KOPT-K1 (cell line): ENCODE data around the gene SNX10.

Experiments used
- H3K27ac ChIP-seq: fragments of 200-600 bp; sonication (generic); 2 replicates; pipeline ENCODE4 v1.5.1; 2016; ENCODE audit warnings: antibody characterized with exemption, mild to moderate bottlenecking, low read depth, low read length; ENCODE audit not compliant: poor library complexity, severe bottlenecking
- H3K36me3 ChIP-seq: fragments of 200-600 bp; sonication (generic); 2 replicates; pipeline ENCODE4 v1.5.1; 2017; ENCODE audit warnings: antibody characterized with exemption, mild to moderate bottlenecking, low read length, moderate library complexity; ENCODE audit not compliant: insufficient read depth
- H3K9me3 ChIP-seq: fragments of 200-600 bp; sonication (generic); 2 replicates; pipeline ENCODE4 v1.5.1; 2017; ENCODE audit warnings: antibody characterized with exemption, low read length, mild to moderate bottlenecking; ENCODE audit not compliant: insufficient read depth, poor library complexity, severe bottlenecking

Gene SNX10

DNA sequence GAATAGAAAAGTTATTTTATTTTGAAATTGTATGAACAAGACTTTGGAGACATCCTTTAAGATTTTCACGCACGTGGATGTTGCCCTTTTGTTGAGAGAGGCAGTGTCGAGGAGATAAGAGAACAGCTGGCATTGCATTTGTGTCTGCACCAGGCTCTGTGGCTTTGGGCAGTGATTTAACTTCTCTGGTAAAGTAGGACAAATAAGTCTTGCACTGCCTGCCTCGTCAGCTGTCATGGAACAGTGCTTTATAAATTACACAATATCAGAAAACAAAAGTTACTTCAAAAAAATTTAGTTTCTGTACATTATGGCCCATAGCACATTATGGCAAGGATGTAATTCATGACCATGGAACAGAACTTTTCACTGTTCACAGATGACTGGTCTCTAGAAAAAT is 20.1 kb downstream of the SNX10 start:
- peaks cover 17% of the 10 kb centered on the region for H3K36me3 ChIP-seq
- H3K27ac ChIP-seq = no peak overlapping the region
- no peaks in the 10 kb centered on the region for H3K9me3 ChIP-seq

DNA sequence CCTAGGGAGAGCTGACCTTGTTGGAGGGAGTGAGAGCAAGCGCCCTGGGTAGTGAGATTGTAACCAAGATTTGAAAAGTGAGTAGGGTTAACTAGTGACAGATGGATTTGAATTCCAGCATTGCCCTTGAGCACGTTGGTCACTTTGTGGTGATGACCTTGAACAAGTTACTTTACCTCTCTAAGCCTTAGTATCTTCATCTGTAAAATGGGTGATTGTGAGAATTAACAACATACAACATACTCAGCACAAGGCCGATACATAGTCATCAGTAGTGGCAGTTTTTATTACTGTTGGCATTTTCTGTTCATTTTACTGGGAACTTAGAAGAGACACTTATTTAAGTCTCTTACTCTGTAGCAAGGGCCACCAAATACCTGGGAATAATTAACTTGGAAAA is 25.5 kb downstream of the SNX10 start:
- peaks cover 14% of the 10 kb centered on the region; the same call in 1 of the 2 replicates for H3K36me3 ChIP-seq
- no peaks in the 10 kb centered on the region for H3K9me3 ChIP-seq
- no peak overlapping the region for H3K27ac ChIP-seq

DNA sequence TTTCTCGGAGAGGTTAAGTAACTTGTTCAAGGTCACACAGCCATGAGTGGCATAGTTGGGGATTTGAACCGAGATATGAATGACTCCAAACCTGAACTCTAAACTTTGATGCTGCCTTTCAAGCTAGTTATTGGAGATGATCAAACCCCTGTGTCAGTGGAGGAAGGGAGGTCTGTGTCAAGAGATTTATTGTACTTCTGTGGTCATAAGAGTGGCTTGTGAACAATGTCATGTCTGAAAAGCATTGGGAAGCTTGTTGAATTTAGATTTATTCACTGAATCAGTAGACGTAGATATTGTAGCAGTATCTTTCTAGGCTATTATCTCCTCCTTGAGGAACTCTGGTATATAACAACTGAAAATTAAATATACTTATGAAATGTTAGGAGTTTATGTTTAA is 27.3 kb downstream of the SNX10 start:
- H3K27ac ChIP-seq = no peak overlapping the region
- no peaks in the 10 kb centered on the region for H3K9me3 ChIP-seq
- peaks cover 14% of the 10 kb centered on the region; the same call in 1 of the 2 replicates for H3K36me3 ChIP-seq

DNA sequence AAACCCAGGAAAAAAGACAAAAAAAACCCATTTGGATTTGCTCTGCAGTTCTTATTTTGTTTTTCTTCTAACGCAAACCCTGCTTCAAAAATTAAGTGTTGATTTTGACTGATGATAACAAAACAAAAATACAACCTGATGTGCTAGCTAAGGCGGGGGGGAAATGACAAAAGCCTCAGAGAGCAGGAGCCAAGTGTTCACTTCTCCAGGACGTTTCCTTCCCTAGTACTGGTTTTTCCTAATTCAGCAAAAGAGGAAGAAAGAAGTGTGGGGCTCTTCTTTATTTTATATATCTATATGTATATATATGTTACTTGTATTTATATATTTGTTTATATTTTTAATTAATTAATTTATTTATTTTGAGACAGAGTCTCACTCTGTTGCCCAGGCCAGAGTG is 28.0 kb downstream of the SNX10 start:
- Histone ChIP-seq H3K36me3 (peaks cover 14% of the 10 kb centered on the region; the same call in 1 of the 2 replicates), H3K9me3 (no peaks in the 10 kb centered on the region), H3K27ac (no peak overlapping the region)

DNA sequence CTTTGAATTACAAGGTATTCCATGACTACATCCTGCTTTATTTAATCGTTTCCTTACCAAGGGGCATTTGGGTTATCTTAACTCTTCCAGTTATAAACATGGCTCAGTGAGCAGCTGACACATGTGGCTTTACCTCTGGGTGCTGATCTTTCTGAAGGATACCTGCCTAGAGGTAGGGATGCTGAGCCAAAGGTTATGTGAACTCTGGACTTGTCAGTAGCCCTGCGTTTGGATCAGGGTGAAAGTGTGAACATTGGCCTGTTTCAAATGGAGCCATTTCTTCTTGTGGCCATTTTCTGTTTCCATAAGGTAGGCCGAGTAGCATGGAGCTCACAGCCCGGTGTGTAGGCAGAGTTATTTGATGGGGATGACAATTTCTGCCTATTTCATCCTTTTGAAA is 29.2 kb downstream of the SNX10 start:
- Histone ChIP-seq H3K36me3 (peaks cover 14% of the 10 kb centered on the region; the same call in 1 of the 2 replicates), H3K27ac (no peak overlapping the region), H3K9me3 (no peaks in the 10 kb centered on the region)

DNA sequence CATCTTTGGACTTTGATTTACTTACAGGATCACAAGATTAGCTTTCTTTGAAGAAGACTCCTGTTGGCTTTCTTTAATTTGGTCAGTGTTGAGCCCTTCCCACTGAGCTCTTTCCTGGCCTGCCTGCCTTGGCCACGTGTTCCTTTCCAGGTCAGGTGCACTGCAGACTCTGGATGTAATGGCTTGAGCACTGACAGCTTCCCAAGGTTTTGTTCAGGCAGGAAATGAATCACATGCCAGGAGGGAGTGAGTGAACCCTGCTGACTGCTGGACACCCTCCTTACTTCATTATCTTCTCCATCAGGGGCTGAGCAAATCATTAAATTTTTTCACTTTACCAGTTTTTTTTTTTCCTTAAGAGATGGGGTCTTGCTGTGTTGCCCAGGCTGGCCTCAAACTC is 29.8 kb downstream of the SNX10 start:
- Histone ChIP-seq H3K36me3 (peaks cover 14% of the 10 kb centered on the region; the same call in 1 of the 2 replicates), H3K9me3 (no peaks in the 10 kb centered on the region), H3K27ac (no peak overlapping the region)

DNA sequence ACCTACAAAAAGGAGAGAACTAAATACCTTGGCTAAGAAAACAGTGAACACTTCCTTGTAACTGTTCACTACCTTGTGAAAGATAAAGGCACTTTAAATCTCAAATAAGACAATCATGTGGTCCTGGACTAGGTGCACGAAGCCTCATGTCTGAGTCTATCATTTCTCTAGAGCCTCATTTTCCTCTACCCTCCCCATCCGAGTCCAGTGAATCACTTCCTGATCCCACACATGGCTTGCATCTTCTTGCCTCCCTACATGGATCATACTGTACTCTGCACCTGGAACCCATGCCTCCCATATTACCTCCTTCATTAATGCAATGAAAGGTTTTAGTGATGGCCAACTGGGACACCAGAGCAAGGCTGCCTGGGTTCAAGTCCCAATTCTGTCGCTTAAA is 34.5 kb downstream of the SNX10 start:
- Histone ChIP-seq H3K27ac (no peak overlapping the region), H3K9me3 (no peaks in the 10 kb centered on the region), H3K36me3 (peaks cover 5% of the 10 kb centered on the region; the same call in 1 of the 2 replicates)

DNA sequence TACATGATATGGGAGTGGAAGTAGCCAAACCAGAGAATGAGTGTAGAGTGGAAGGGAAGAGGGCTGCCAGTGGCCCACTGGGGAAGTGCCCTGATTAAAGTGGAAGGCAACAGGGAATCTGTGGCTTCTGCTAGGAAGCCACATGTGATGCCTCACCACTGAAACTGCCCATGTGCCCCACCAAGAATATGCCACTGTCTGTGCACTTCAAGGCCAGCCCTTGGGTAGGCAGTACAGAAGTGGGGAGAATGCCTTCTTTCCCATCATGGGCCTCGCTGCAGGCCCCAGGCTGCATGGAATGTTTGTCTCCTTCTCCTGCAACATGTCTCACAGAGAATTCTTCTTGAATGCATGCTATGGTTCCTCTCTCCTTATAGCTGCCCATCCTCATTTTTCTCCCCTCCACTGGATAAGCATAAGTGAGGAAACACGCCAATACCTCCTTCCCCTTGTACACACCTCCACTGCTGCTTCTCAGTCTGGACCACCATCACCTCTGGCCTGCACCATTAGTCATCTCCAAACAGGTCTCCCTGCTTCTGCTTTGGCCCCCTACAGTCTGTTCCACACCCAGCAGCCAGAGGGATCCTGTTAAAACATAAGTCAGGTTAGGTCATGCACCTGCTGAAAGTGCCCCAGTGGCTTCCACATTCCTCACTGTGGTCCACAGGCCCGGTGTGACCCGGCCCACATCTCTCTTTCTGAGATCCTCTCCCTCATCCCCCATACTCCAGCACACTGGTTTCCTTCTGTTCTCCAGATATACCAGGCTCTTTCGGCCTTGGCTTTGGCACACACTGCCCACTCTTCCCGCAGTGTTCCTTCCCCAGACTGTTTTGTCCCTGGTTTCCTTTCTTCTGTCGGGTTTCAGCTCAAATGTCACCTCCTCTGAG is 37.1 kb downstream of the SNX10 start:
- no peak overlapping the region for H3K27ac ChIP-seq
- no peaks in the 10 kb centered on the region; the same call in 1 of the 2 replicates for H3K36me3 ChIP-seq

DNA sequence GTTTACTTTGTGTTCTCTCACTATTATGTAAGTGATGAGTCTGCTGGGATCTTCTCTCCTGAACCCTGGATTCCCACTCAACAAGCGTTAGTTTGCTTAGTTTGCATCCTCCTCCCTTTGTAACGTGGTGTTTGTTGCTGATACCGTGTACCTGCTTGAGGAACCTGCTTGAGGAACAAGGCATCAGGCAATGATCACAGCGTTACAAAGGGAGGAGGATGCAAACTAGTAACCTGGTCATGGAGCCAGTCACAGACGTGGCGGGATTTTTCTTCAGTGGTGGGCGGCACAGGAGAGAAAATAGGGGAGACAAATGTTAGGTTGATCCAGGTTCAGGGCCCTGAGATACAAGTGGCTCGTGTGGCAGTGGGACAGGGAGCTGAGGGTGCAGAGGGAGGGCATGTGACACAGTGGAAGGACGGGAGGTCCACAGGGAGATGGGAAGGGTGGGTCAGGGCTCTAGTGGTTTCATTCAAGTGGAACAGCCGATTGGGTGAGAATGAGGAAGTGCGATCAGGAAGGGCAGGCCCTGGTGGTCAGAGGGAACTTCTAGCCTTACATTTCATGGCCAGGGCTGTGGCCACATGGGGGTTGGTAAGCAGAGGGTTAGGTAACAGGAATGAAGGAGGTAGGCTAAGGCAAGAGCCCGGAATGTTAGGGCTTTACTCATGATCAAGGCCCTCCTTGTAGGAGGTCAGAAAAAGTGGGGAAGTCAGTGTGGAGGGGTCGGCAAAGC is 38.0 kb downstream of the SNX10 start:
- Histone ChIP-seq H3K27ac (no peak overlapping the region), H3K9me3 (peaks cover 10% of the 10 kb centered on the region), H3K36me3 (no peaks in the 10 kb centered on the region; the same call in 1 of the 2 replicates)

More for the DNA sequence above, 37.1 kb downstream of the SNX10 start:
- H3K9me3 ChIP-seq = peaks cover 10% of the 10 kb centered on the region

DNA sequence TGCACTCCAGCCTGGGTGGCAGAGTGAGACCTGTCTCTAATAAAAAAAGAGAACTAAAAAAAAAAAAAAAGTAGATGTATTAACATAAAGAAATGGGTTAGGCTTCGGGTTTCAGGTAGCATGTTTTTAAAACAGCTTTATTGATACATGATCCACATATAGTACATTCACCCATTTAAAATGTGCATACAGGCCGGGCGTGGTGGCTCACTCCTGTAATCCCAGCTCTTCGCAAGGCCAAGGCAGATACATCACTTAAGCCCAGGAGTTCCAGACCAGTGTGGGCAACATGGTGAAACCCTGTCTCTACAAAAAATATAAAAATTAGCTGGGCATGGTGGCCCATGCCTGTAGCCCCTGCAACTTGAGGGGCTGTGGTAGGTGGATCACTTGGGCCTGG is 39.5 kb downstream of the SNX10 start:
- no peaks in the 10 kb centered on the region; the same call in 1 of the 2 replicates for H3K36me3 ChIP-seq
- H3K9me3 ChIP-seq = peaks cover 10% of the 10 kb centered on the region
- no peak overlapping the region for H3K27ac ChIP-seq

DNA sequence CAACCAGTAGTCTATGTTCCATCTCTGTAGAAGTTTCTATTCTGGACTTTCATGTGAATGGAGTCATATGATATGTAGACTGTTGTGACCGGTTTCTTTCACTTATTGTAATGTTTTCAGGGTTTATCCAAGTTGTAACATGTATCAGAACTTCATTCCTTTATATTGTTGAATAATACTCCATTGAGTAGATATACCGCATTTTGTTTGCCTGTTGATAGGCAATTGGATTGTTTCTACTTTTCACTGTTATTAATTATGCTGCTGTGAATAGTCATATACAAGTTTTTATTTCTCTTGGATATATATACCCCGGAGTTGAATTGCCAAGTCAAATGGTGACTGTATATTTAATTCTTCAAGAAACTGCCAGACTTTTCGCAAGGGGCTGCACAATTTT is 40.1 kb downstream of the SNX10 start:
- Histone ChIP-seq H3K9me3 (peaks cover 10% of the 10 kb centered on the region), H3K27ac (no peak overlapping the region), H3K36me3 (no peaks in the 10 kb centered on the region; the same call in 1 of the 2 replicates)

DNA sequence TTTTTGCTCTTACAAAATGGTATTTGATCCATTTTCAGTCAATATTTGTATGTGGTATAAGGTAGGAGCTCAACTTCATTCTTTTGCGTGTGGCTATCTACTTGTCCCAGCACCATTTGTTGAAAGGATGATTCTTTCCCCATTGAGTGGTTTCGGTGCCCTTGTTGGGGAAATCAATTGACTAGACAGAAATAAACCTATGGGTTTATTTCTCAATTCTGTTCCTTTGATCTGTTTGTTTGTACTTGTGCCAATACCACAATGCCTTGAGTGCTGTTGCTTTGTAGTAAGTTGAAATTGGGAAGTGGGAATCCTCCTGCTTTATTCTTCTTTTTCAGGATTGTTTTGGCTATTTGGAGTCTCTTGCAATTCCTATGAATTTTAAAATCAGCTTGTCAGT is 41.0 kb downstream of the SNX10 start:
- Histone ChIP-seq H3K36me3 (no peaks in the 10 kb centered on the region; the same call in 1 of the 2 replicates), H3K9me3 (peaks cover 10% of the 10 kb centered on the region), H3K27ac (no peak overlapping the region)

DNA sequence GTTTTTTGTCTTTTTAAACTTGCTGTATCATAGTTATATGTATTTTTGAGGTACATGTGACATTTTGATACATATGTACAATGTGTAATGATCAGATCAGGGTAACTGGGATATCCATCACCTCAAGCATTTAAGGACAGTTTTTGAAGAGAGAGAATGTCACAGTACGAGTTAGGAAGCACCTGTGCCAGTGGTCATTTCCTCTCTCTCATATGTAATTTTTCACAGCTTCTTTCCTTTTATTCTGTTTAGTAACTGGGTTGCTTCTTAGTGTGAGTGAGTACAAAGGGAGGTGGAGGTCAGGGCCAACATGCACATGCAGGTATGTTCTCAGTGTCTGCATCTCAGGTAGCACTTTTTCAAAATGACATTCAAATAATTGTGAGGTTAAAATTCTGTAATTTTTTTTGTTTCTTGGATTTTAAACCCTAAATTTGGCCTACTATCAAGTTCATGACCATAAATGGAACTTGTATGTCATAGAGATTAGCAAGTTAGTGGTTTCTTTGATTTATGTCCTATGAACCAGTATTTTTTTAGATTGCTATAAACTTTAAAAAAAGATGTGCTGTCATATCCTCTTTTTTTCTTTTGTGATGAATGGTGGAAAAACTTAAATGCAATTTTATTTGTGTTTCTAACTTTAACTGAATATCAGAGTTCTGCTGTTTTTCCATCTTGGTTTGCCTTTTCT is 42.7 kb downstream of the SNX10 start:
- peaks cover 22% of the 10 kb centered on the region for H3K9me3 ChIP-seq
- no peak overlapping the region for H3K27ac ChIP-seq
- H3K36me3 ChIP-seq = no peaks in the 10 kb centered on the region

DNA sequence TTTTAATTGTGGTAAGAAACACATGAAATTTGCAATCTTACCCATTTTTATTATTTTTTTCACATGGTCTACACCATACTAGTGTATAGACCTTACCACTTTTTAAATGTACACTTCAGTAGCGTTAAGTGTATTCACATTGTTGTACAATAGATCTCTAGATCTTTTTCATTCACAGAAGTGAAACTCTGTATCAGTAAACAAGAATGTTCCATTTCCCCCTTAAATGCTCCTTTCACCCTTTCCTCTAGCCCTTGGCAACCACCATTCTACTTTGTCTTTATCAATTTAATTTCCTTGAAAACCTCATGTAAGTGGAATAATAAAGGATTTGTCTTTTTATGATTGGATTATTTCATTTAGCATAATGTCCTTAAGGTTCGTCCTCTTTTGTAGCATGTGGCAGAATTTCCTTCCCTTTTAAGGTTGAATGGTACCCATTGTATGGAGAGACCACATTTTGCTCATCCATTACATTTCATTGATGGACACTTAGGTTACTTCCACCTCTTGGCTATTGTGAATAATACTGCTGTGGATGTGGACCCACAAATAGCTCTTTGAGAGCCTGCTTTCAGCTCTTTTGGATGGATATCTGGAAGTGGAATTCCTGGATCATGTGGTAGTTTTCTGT is 45.7 kb downstream of the SNX10 start:
- H3K9me3 ChIP-seq = peaks cover 35% of the 10 kb centered on the region
- H3K36me3 ChIP-seq = no peaks in the 10 kb centered on the region
- H3K27ac ChIP-seq = no peak overlapping the region
